HG02588 (cell line): Measurements from ENCODE around the gene VWA5B2.

Source experiments
- ATAC-seq: cut with Tn5 transposase; IDR thresholded peaks from one replicate; pipeline ENCODE4 v1.9.1; 2021; ENCODE audit warnings: mild to moderate bottlenecking, moderate library complexity; ENCODE audit not compliant: unreplicated experiment

The VWA5B2 gene

GRCh38 chr3:184272269-184272668 is 42.9 kb downstream of the VWA5B2 start:
- no peak for ATAC-seq

DNA sequence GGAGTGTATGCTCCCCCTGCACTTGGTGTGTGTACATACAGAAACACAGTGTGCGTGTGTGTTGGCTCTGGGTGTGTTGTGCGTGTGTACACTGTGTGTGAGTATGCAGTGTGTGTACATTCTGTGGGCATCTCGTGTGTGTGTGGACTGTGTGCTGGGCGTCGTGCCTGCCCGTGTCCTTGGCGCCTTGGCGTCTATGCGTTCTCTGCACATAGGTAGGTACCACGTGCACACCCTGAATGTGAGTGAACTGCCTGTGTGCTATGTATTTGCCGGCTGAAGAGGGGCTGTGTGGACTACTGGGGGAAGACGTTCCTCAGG is 46.0 kb downstream of the VWA5B2 start:
- no peak for ATAC-seq

DNA sequence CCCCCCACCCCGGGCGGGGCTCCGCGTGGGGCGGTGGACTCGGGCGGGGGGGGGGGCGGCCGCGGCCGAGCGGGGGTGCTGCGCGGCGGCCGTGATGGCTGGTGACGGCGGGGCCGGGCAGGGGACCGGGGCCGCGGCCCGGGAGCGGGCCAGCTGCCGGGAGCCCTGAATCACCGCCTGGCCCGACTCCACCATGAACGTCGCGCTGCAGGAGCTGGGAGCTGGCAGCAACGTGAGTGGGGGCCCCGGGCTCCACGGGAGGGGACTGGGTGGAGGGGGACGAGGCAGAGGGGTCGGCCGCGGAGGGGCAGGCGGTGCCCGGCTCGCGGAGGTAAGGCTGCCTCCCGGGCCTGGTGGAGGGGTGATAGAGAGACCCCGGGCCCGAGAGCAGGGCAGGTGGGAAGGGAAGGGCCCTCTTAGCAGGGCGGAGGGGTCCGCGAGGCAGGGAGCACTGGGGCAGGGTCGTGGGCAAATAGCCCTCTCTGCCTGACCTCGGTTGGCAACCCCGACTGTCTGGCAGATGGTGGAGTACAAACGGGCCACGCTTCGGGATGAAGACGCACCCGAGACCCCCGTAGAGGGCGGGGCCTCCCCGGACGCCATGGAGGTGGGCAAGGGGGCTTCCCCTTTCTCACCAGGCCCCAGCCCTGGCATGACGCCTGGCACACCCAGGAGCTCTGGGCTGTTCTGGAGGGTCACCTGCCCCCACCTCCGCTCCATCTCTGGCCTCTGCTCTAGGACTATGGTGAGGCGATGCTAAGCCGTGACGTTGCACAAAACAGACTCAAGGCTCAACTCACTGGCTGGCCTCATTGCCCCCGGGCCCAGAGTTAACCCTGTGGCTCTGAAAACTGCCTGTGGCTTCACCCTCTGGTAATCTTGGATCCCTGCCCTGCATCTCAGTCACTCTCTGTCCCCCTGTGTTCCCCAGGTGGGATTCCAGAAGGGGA is 46.9 kb downstream of the VWA5B2 start, which contains the start of gene ECE2:
ECE2 (plus strand) TSS at position 62 of the 950 bp plus-strand sequence; CDS start at position 194, 132 bp downstream.
- no peak for ATAC-seq

GRCh38 chr3:184277366-184277765 is 48.0 kb downstream of the VWA5B2 start:
- ATAC-seq, result no peak

DNA sequence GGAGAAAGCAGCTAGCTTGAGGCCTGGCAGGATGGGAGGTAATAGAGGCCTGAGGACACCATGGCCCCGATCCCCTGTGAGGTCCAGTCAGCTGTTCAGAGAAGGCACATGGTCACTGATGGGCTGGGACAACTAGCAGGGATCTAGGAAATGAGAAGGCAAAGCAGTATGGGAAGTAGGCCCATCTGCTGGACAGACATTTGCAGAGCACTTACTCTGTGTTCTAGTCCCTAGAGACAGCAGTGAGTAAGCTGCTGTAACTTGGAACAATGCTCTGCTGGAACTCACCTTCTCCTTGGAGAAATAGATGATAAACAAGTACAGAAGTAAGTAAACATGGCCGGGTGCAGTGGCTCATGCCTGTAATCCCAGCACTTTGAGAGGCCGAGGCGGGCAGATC is 53.6 kb downstream of the VWA5B2 start:
- no peak for ATAC-seq

DNA sequence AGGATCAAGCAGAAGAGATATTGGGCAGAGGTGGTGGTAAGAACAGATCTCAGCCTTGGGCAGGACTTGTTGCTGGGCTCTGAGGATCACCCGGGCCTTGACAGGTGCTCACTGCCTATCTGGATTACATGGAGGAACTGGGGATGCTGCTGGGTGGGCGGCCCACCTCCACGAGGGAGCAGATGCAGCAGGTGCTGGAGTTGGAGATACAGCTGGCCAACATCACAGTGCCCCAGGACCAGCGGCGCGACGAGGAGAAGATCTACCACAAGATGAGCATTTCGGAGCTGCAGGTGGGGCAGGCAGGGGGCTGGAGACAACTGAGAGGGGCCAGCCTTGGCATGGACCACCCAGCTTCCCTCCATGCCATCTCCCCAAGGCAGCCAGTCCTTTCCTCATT is 54.3 kb downstream of the VWA5B2 start:
- ATAC-seq, result no peak

DNA sequence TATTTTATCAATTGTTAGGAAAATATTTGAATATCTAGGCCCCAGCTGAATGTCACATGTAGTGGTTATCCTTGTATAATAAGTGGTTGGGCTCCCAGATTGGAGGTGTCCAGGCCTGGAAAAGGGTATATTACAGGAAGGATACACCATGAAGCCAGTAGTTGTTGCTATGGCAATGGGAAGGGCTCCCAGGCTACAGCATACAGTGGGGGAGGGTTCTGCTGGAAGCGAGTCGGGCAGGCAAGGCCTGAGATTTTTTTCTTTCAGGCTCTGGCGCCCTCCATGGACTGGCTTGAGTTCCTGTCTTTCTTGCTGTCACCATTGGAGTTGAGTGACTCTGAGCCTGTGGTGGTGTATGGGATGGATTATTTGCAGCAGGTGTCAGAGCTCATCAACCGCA is 55.3 kb downstream of the VWA5B2 start:
- no peak for ATAC-seq

DNA sequence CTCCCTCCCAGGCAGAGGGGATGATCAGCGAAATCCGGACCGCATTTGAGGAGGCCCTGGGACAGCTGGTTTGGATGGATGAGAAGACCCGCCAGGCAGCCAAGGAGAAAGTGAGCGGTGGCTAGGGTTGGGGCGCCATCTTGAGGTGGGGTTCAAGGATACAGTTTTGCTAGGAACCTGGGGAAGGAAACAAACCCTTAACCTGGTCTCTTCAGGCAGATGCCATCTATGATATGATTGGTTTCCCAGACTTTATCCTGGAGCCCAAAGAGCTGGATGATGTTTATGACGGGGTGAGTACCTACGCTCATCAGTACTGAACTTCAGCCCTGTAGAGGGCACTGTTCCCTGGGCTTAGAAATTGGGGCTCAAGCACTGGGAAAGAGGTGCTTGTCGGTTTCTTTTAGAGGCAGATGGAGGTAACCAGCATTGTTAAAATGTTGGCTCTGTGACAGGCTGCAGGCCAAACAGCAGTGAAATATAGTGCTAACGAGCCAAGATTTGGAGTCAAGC is 60.1 kb downstream of the VWA5B2 start:
- no peak for ATAC-seq

DNA sequence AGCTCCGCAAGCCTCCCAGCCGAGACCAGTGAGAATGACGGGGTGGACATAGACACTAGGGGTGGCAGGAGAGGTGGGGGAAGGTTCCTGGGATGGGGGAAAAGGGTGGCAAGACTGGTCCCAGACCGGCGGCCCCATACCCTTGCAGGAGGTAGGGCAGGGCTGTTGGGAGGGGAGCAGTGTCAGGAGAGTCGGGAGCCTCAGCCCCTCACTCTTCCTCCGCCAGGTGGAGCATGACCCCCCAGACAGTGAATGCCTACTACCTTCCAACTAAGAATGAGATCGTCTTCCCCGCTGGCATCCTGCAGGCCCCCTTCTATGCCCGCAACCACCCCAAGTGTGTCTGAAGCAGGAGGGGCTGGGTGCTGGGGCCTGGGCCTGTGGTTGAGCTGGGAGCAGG is 60.9 kb downstream of the VWA5B2 start:
- ATAC-seq, result no peak

- ATAC-seq, result no peak
These were observed 61.8 kb downstream of the VWA5B2 start for GRCh38 chr3:184291044-184291737.
